K562 (cell line): ENCODE results near the gene RBM4B. TPM values are rescaled to one million over a fixed set of nuclear protein-coding genes. Genes with fewer than 3 reads are reported as not detected.

Source experiments
- ATAC-seq: fragments of 200-7000 bp; cut with Tn5 transposase; 3 replicates; pipeline ENCODE4 v1.9.1; 2020; ENCODE audit warnings: moderate library complexity
- BruUV-seq: library from RNA; stranded (reverse); fragments of 400-500 nt; replicated peaks from 2 replicates; lab custom pipeline; 2021; lab: Mats Ljungman, UMichigan
- CTCF ChIA-PET: fragments of 300-600 bp; formaldehyde crosslinking; extraction: SDS; loops from one replicate; lab custom pipeline; 2021; ENCODE audit warnings: low intra/inter-chr PET ratio; lab: Yijun Ruan, JAX
- POLR2A ChIA-PET: fragments of 300-600, 350-650 bp; sonication (Branson Sonifier 250); formaldehyde crosslinking; extraction: SDS; loops from one replicate; lab custom pipeline; 2021; ENCODE audit warnings: antibody characterized with exemption, inconsistent platforms; lab: Yijun Ruan, JAX
- DNase-seq, 4 experiments: peaks; one replicate each; pipeline versions ENCODE4 v3.0.0 to v3.0.0-alpha.2; 2011 to 2018; ENCODE audit warnings: low spot score in 3 of 4, mixed read lengths in 3 of 4; ENCODE audit errors: extremely low read depth in 1 of 4
- FAIRE-seq: peaks from 2 replicates; lab custom pipeline; 2011; peaks lifted over from hg19 to GRCh38; lab: Jason Lieb, UNC
- H2AFZ ChIP-seq: 2 replicates; pipeline ENCODE4 v1.6.0; 2011; ENCODE audit warnings: low read depth, low read length, control low read depth, inconsistent platforms
- H3K27ac ChIP-seq: fragments of 200-600 bp; 3 replicates; pipeline ENCODE4 v1.8.0; 2011; ENCODE audit warnings: low read depth, mild to moderate bottlenecking, control low read depth, inconsistent platforms, low read length, moderate library complexity, mixed read lengths; ENCODE audit errors: extremely low read depth
- H3K27me3 ChIP-seq, 2 experiments: fragments of 300-600 bp in 1 of 2; 2 replicates in 1 of 2; 3 replicates in 1 of 2; pipeline versions ENCODE4 v1.6.0 to v1.8.0; 2011; ENCODE audit warnings: inconsistent platforms in 2 of 2, low read length in 2 of 2, mild to moderate bottlenecking in 1 of 2, mixed read lengths in 1 of 2, moderate library complexity in 1 of 2; ENCODE audit not compliant: control insufficient read depth in 2 of 2, insufficient read depth in 2 of 2
- H3K36me3 ChIP-seq: fragments of 300-600 bp; 3 replicates; pipeline ENCODE4 v1.8.0; 2011; ENCODE audit warnings: mild to moderate bottlenecking, low read length, inconsistent platforms; ENCODE audit not compliant: control insufficient read depth, insufficient read depth
- H3K4me1 ChIP-seq, 2 experiments: fragments of 200-600 bp in 1 of 2; replicated peaks in 1 of 2; 2 replicates in 1 of 2; 3 replicates in 1 of 2; pipeline versions ENCODE4 v1.5.1 to v1.8.0; 2011; ENCODE audit warnings: inconsistent platforms in 2 of 2, low read length in 2 of 2, mild to moderate bottlenecking in 1 of 2, mixed read lengths in 1 of 2, moderate library complexity in 1 of 2; ENCODE audit not compliant: control insufficient read depth in 2 of 2, insufficient read depth in 2 of 2
- H3K4me2 ChIP-seq: 2 replicates; pipeline ENCODE4 v1.6.1; 2011; ENCODE audit warnings: low read length, control low read depth, inconsistent platforms, mixed read lengths; ENCODE audit not compliant: insufficient read depth
- H3K4me3 ChIP-seq: fragments of 200-600 bp; sonication (generic), shearing (Covaris generic); 2 replicates; pipeline ENCODE4 v1.5.1; 2016; ENCODE audit warnings: control low read depth, inconsistent platforms
- H3K79me2 ChIP-seq: fragments of 200-600 bp; 3 replicates; pipeline ENCODE4 v1.8.0; 2011; ENCODE audit warnings: low read length, inconsistent platforms; ENCODE audit not compliant: control insufficient read depth, insufficient read depth
- H3K9ac ChIP-seq, 2 experiments: 2 replicates each; pipeline versions ENCODE4 v1.6.0 to v1.6.1; 2011; ENCODE audit warnings: low read depth in 2 of 2, low read length in 2 of 2, control low read depth in 1 of 2, inconsistent platforms in 1 of 2, mild to moderate bottlenecking in 1 of 2, mixed read lengths in 1 of 2; ENCODE audit not compliant: insufficient read depth in 1 of 2
- H3K9me1 ChIP-seq: one replicate; pipeline ENCODE4 v1.6.0; 2011; ENCODE audit warnings: inconsistent platforms, mild to moderate bottlenecking, low read length, moderate library complexity; ENCODE audit not compliant: control insufficient read depth, insufficient read depth
- H3K9me3 ChIP-seq: replicated peaks from 2 replicates; pipeline ENCODE4 v1.5.1; 2011; ENCODE audit warnings: low read depth, low read length, inconsistent platforms; ENCODE audit not compliant: control insufficient read depth, insufficient read depth
- H4K20me1 ChIP-seq: replicated peaks from 2 replicates; pipeline ENCODE4 v1.6.1; 2011; ENCODE audit warnings: low read length, inconsistent platforms, mixed read lengths; ENCODE audit not compliant: control insufficient read depth, insufficient read depth
- ADNP ChIP-seq: fragments of 200-800 bp; sonication (Bioruptor generic); IDR thresholded peaks from 2 replicates; pipeline ENCODE4 v1.6.1; 2016; ENCODE audit warnings: missing genetic modification characterization, missing compliant biosample characterization
- BRD4 ChIP-seq: fragments of 200-600 bp; sonication (generic); IDR thresholded peaks from 2 replicates; pipeline ENCODE4 v1.6.1; 2017; ENCODE audit warnings: inconsistent platforms
- CBX3 ChIP-seq, 2 experiments: IDR thresholded peaks; 1 replicate in 1 of 2; 2 replicates in 1 of 2; pipeline ENCODE4 v1.6.1; 2012; ENCODE audit warnings: inconsistent platforms in 2 of 2, low read length in 2 of 2, borderline replicate concordance in 1 of 2, control low read depth in 1 of 2
- CTBP1 ChIP-seq: fragments of 450-650 bp; IDR thresholded peaks from 2 replicates; pipeline ENCODE4 v1.6.1; 2016; ENCODE audit warnings: borderline replicate concordance
- FUS ChIP-seq: fragments of 200-400 bp; formaldehyde crosslinking; optimal IDR thresholded peaks from 2 replicates; pipeline ENCODE3; 2017; ENCODE audit warnings: low read depth, low read length
- HNRNPK ChIP-seq: fragments of 200-400 bp; formaldehyde crosslinking; IDR thresholded peaks from one replicate; pipeline ENCODE4 v1.6.1; 2018; ENCODE audit warnings: mild to moderate bottlenecking, low read depth, low read length; ENCODE audit not compliant: poor library complexity, severe bottlenecking
- MEF2A ChIP-seq: IDR thresholded peaks from 2 replicates; pipeline ENCODE4 v1.6.1; 2011; ENCODE audit warnings: low read depth, mild to moderate bottlenecking, low read length, moderate library complexity; ENCODE audit not compliant: control insufficient read depth
- PHB2 ChIP-seq: fragments of 450-650 bp; IDR thresholded peaks from 2 replicates; pipeline ENCODE4 v1.6.1; 2017; ENCODE audit warnings: low read depth
- PML ChIP-seq: IDR thresholded peaks from 2 replicates; pipeline ENCODE4 v1.6.1; 2012; ENCODE audit warnings: low read length, inconsistent platforms
- SRSF7 ChIP-seq: fragments of 200-400 bp; formaldehyde crosslinking; optimal IDR thresholded peaks from 2 replicates; pipeline ENCODE3; 2017; ENCODE audit warnings: mild to moderate bottlenecking, low read depth, low read length
- ZNF507 ChIP-seq: conservative IDR thresholded peaks from 2 replicates; pipeline ENCODE4 v1.6.1; 2017; ENCODE audit warnings: missing genetic modification characterization, missing compliant biosample characterization
- ZNF57 ChIP-seq: fragments of 450-650 bp; formaldehyde crosslinking; IDR thresholded peaks from 2 replicates; pipeline ENCODE4 v1.4.0; 2020; ENCODE audit warnings: mild to moderate bottlenecking, moderate library complexity
- ZNF707 ChIP-seq: fragments of 250-450 bp; sonication (Bioruptor Pico); conservative IDR thresholded peaks from 2 replicates; pipeline ENCODE4 v1.8.0; 2022; ENCODE audit warnings: inconsistent platforms, mild to moderate bottlenecking, moderate library complexity
- whole genome bisulfite sequencing: fragments of 100-300 bp; shearing (Covaris generic); methylation state at CpG from one replicate; pipeline ENCODE4 v1.1.6; 2016; ENCODE audit warnings: low coverage, mixed read lengths; ENCODE audit not compliant: insufficient coverage; ENCODE audit errors: missing lambda C conversion rate; 5-methylcytosine and 5-hydroxymethylcytosine counted together
- in situ Hi-C: fragments of 300-500 bp; cut with MboI; formaldehyde crosslinking; loops from 4 replicates; pipeline ENCODE4 v1.15.0; 2018; ENCODE audit warnings: inconsistent platforms, mixed read lengths
- intact Hi-C: fragments of 100-400 bp; cut with micrococcal nuclease; formaldehyde crosslinking; loops from 2 replicates; pipeline ENCODE4 v1.14.2; 2022
- polyA plus RNA-seq, 8 experiments: library from polyadenylated mRNA; depleted of rRNA in 4 of 8; stranded (reverse) in 5 of 8; unstranded in 3 of 8; fragments of >200 nt; fragmentation: Nextera tagmentation in 2 of 8; fragmentation: Illumina TruSeq in 1 of 8; extraction: Ambion mirVana in 2 of 8; extraction: Trizol in 1 of 8; gene quantifications; 2 replicates each; pipeline versions ENCODE4 v1.2.1 to v1.2.3, GENCODE V29; 2011 to 2014; ENCODE audit warnings: inconsistent platforms in 1 of 8, missing spikeins in 1 of 8
- total RNA-seq, 7 experiments: library from RNA; depleted of rRNA in 6 of 7; stranded (reverse); fragments of >200 nt in 6 of 7; fragmentation: Illumina TruSeq in 2 of 7; extraction: Trizol in 2 of 7; gene quantifications; 2 replicates each; pipeline versions ENCODE4 v1.2.1 to v1.2.3, GENCODE V29; 2011 to 2021; ENCODE audit warnings: low replicate concordance in 1 of 7
- TF ChIP-seq, protein P1 (sequence below), 2 experiments: IDR thresholded peaks; 2 replicates each; pipeline ENCODE4 v1.6.1; 2011; ENCODE audit warnings: borderline replicate concordance in 1 of 2, control low read depth in 1 of 2, low read depth in 1 of 2, low read length in 1 of 2, mild to moderate bottlenecking in 1 of 2, mixed read lengths in 1 of 2, moderate library complexity in 1 of 2; ENCODE audit not compliant: insufficient read depth in 1 of 2, insufficient read length in 1 of 2, poor library complexity in 1 of 2, severe bottlenecking in 1 of 2; ENCODE audit errors: extremely low read depth in 1 of 2
- TF ChIP-seq, protein P2 (sequence below): fragments of 250-450 bp; sonication (Bioruptor Pico); IDR thresholded peaks from 2 replicates; pipeline ENCODE4 v1.8.0; 2022; ENCODE audit warnings: moderate library complexity, mild to moderate bottlenecking, inconsistent platforms
- TF ChIP-seq, protein P3 (sequence below): fragments of 250-450 bp; sonication (Bioruptor Pico); IDR thresholded peaks from 2 replicates; pipeline ENCODE4 v1.4.0; 2020; ENCODE audit warnings: borderline replicate concordance

The RBM4B gene
- total and polyA plus RNA-seq, 9 of the 15 experiments (the other 6 are each of a cell fraction or from before 2014, with no cell fraction given), result 14.6 to 39.9 (median 23.3) TPM

DNA sequence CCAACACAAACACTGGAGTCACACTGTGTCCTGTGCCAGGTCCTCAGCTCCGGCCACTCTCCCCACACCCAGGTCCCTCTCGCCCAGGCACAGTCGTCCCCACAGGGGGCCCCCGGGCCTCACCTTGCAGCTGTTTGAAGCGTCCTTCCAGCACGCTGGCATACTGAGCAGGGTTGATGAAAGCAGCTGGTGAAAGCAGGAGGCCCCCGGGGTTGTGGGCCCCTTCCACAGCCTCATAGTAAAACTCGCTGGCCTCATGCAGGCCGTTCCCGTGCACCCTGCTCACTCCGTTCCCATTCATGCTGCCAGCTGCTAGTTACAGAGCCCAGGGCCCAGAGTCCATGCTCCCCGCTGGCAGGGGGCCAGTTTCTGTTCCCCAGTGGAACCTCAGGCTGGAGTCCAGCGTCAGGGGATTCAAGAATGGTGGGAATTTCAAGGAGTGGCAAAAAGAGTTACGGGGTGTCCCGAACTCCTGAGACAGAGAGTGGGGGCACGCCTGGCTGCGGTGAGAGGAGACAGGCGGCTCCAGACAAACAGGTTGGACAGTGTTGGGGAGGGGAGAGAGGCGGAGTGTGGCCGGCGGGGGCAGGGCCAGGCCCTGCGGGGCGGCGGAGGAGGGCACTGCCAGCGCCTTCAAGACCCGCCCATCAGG lies 40.8 kb upstream of the RBM4B start:
- BruUV-seq, result no TSS peak
- intact Hi-C loops (no loop called here), in situ Hi-C loops (no loop called here)
- H2AFZ ChIP-seq, result no peak overlapping the region
- H4K20me1 ChIP-seq, result no peaks in the 10 kb centered on the region
- 86% methylated on average over 19 of the region's 26 CpGs for WGBS
- peaks cover 52% of the 10 kb centered on the region; the same call in 2 of the 3 replicates for H3K36me3 ChIP-seq
- DNase-seq, result no peak
- CTCF ChIA-PET, result no interaction called here
- H3K27me3 ChIP-seq, result no peaks in the 10 kb centered on the region
- H3K4me2 ChIP-seq, result no peak overlapping the region
- H3K9me3 ChIP-seq, result no peaks in the 10 kb centered on the region
- FAIRE-seq, result no peak
- TF ChIP-seq ZNF507 (tag), result no peak
- no peak for TF ChIP-seq MEF2A
- TF ChIP-seq ADNP (tag), result no peak
- TF ChIP-seq CTBP1, result no peak
- TF ChIP-seq SRSF7, result no peak
- TF ChIP-seq ZNF57 (CRISPR knock-in tag), result no peak
- TF ChIP-seq, protein P1, sequence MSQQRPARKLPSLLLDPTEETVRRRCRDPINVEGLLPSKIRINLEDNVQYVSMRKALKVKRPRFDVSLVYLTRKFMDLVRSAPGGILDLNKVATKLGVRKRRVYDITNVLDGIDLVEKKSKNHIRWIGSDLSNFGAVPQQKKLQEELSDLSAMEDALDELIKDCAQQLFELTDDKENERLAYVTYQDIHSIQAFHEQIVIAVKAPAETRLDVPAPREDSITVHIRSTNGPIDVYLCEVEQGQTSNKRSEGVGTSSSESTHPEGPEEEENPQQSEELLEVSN (IDR thresholded peaks at IDR 0.05; ENCODE audit: borderline replicate concordance in 1 of 2, extremely low read depth in 1 of 2, insufficient read depth in 1 of 2, insufficient read length in 1 of 2, low read depth in 1 of 2, low read length in 1 of 2, poor library complexity in 1 of 2, severe bottlenecking in 1 of 2), result no peak
- TF ChIP-seq FUS, result no peak
- no peak for TF ChIP-seq ZNF707 (CRISPR knock-in tag)
- TF ChIP-seq, protein P2, sequence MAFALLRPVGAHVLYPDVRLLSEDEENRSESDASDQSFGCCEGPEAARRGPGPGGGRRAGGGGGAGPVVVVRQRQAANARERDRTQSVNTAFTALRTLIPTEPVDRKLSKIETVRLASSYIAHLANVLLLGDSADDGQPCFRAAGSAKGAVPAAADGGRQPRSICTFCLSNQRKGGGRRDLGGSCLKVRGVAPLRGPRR, result no peak
- TF ChIP-seq, protein P3, sequence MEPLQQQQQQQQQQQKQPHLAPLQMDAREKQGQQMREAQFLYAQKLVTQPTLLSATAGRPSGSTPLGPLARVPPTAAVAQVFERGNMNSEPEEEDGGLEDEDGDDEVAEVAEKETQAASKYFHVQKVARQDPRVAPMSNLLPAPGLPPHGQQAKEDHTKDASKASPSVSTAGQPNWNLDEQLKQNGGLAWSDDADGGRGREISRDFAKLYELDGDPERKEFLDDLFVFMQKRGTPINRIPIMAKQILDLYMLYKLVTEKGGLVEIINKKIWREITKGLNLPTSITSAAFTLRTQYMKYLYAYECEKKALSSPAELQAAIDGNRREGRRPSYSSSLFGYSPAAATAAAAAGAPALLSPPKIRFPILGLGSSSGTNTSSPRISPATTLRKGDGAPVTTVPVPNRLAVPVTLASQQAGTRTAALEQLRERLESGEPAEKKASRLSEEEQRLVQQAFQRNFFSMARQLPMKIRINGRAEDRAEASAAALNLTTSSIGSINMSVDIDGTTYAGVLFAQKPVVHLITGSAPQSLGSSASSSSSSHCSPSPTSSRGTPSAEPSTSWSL, result no peak
- no peak for TF ChIP-seq PML
- TF ChIP-seq HNRNPK, result no peak
- TF ChIP-seq CBX3 (IDR thresholded peaks at IDR 0.05; ENCODE audit: borderline replicate concordance in 1 of 2, low read length in 2 of 2), result no peak
- TF ChIP-seq BRD4, result no peak
- no peak for TF ChIP-seq PHB2
- H3K9ac ChIP-seq, result peak overlapping the region in 1 of 2 experiments; percentile 17; a peak in 1 of 4 replicates
- no peaks in the 10 kb centered on the region for H3K9me1 ChIP-seq
- POLR2A ChIA-PET, result no interaction called here
- H3K4me1 ChIP-seq, result peaks cover 0 to 23% of the 10 kb centered on the region in 2 experiments; a peak in 2 of 5 replicates
- no peak overlapping the region for H3K27ac ChIP-seq
- no peak overlapping the region for H3K4me3 ChIP-seq
- no peak for ATAC-seq
- H3K79me2 ChIP-seq, result no peaks in the 10 kb centered on the region; the same call in 2 of the 3 replicates
